HEK293 (cell line): ENCODE measurements around the gene CENPM.

ENCODE experiments used
- CTCF ChIP-seq: fragments of 450-650 bp; formaldehyde crosslinking; IDR thresholded peaks from 2 replicates; pipeline ENCODE4 v1.5.1; 2016; ENCODE audit warnings: missing biosample characterization, missing genetic modification characterization
- REST ChIP-seq: fragments of 450-650 bp; formaldehyde crosslinking; IDR thresholded peaks from 2 replicates; pipeline ENCODE4 v1.5.1; 2016; ENCODE audit warnings: missing biosample characterization, missing genetic modification characterization
- ZNF639 ChIP-seq: fragments of 450-650 bp; formaldehyde crosslinking; IDR thresholded peaks from 2 replicates; pipeline ENCODE4 v1.5.1; 2016; ENCODE audit warnings: missing biosample characterization, missing genetic modification characterization

- TF ChIP-seq REST (no peak), ZNF639 (tag by site-specific recombination) (no peak), CTCF (tag by site-specific recombination) (no peak)
Measured at GRCh38 chr22:41970601-41971000, 23.6 kb upstream of the CENPM start.
